Smooth muscle cell of the umbilical artery (primary cell): ENCODE data around the gene APOA5. TPM values are rescaled to one million over a fixed set of nuclear protein-coding genes. Genes with fewer than 3 reads are reported as not detected.

Experiments
- total RNA-seq: library from RNA; depleted of rRNA; stranded (reverse); fragments of >200 nt; gene quantifications from 2 replicates; pipeline ENCODE4 v1.2.3, GENCODE V29; 2014

APOA5 gene, protein sequence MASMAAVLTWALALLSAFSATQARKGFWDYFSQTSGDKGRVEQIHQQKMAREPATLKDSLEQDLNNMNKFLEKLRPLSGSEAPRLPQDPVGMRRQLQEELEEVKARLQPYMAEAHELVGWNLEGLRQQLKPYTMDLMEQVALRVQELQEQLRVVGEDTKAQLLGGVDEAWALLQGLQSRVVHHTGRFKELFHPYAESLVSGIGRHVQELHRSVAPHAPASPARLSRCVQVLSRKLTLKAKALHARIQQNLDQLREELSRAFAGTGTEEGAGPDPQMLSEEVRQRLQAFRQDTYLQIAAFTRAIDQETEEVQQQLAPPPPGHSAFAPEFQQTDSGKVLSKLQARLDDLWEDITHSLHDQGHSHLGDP
- total RNA-seq = not detected in 2 replicates

GRCh38 chr11:116791813-116792143 is at the start of gene APOA5:
TSS of gene APOA5 (minus strand) at chr11:116791879. CDS start at chr11:116791860, 19 bp downstream.

DNA sequence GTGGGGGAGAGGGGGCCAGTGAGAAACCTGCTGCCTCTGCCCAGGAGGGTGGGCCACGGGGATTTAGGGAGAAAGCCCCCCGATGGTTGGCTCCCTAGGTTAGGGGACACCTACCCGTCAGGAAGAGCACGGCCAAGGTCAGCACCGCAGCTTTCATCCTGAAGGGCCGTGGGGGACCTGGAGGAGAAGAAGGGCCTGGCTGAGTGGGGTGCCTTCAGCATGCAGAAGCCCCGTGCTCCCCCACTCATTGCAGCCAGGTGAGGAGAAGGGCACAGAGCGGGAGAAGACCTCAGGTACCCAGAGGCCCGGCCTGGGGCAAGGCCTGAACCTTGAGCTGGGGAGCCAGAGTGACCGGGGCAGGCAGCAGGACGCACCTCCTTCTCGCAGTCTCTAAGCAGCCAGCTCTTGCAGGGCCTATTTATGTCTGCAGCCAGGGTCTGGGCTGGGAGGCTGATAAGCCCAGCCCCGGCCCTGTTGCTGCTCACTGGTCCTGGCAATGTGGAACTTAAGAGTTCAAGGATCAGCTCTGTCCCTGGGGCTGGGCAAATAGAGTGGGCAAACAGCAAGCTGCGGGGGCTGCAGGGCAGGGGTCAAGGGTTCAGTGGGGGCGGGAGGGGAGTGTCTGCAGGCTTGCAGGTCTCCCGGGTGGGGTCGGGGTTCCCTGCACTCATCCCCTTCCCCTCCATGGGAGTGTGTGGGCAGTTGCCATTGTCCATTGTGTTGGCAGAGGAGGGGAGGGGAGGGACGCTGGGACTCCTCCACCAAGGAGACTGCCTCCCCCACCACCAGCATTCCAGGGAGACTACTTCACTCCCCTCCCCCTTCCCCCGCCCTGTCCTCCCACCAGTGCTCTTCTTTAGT is 45.8 kb upstream of the APOA5 start, which contains the start of gene APOA1:
Gene APOA1, minus strand, starts transcription at position 392 of the 861 bp plus-strand sequence. Its CDS starts 235 bp downstream, at position 157.

GRCh38 chr11:116829525-116830183 is 38.0 kb upstream of the APOA5 start, which contains the start of gene APOC3:
TSS of gene APOC3 (plus strand) at chr11:116829907. CDS start at chr11:116830583, 676 bp downstream.

GRCh38 chr11:116823031-116823843 is 31.6 kb upstream of the APOA5 start, which contains the start of gene APOA4:
TSS of gene APOA4 (minus strand) at chr11:116823304. CDS start at chr11:116823191, 113 bp downstream.

DNA sequence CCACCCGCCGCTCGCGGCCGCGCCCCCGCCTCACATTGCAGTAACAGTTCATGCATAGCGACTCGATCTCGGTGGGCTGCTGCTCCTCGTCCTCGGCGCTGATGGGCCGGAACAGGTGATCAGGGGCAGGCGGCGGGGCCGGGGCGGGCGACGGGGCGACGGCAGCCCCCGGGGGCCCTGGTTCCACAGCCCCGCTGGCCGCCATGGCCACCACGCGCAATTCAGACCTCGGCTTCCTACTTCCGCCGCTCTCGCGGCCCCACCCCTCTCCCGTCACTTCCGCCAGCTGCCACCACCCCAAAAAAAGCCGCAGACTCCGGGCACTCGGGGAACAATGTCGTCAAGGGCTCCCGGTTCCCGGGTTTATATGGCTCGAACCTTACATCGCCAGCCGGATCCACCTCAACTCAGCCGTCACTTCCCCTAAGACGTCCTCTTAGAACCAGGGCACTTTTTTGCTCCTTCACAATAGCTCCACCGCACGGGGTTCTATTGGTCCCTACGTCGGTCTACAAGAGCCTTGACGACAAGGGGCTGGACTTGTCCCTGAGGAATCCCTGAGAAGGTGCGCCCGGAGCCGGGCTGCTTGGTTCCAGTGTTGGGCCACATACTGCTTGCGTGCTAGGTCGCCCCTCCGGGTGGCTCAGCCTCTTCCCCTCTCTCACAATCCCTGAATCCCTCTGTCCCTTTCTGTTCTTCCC is 3.7 kb downstream of the APOA5 start, which contains the start of gene ZPR1:
Gene ZPR1, minus strand, starts transcription at position 238 of the 701 bp plus-strand sequence. Its CDS starts 33 bp downstream, at position 205.

DNA sequence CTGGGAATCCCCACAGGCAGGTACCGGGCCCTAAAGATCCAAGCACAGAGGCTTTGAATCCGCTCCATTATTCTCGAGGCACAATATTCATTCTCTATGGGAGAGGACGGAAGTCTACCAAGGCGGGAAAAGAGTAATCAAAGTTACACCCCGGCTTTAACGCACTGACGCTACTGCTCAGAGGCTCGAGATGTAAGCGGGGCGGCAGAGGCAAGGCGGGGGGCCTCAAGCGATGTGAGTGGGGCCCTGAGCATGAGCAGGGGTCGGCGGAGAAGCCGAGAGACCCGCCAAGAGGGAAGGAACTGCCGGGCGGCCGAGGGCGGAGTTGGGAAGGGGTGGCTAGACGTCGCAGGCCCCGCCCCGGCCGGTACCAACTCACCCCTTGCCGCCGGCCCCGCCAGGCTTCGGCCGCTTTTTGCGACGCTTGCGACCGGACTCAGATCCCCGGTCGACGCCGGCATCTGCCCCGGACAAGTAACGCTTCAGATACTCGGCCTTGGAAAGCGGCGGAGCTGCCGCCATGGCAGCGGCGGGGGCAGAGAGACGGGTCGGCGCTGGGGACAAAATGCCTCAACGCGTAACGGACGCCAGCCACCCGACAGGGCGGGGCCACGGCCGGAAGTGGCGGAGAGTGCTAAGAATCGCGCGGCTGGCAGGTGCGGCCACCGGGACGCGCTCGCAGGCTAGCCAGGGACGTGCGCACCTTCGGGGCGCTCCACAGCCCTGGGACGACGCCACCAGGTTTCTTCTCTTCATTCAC is 19.1 kb downstream of the APOA5 start, which contains the start of gene BUD13:
Gene BUD13, minus strand, starts transcription at position 545 of the 760 bp plus-strand sequence. Its CDS starts 23 bp downstream, at position 522.

Other genes with a start within 250 kb of the APOA5 start
- 9.5 and 11.6 TPM in 2 replicates for gene BUD13, start 18.9 kb downstream of the APOA5 start, total RNA-seq
- gene ZPR1, start 3.9 kb downstream of the APOA5 start, total RNA-seq = 45.7 and 125 TPM in 2 replicates
- not detected in 2 replicates for gene APOA4, start 31.4 kb upstream of the APOA5 start, total RNA-seq
- not detected in 2 replicates for gene APOC3, start 38.0 kb upstream of the APOA5 start, total RNA-seq
- gene APOA1, start 45.7 kb upstream of the APOA5 start, total RNA-seq = 3.0 and 10.4 TPM in 2 replicates